Subcutaneous abdominal adipose tissue (tissue), 5 donors: ENCODE data around the gene BPGM.

ENCODE experiments used
- H3K27ac ChIP-seq: one replicate; pipeline ENCODE4 v1.7.0; 2013; ENCODE audit warnings: low read depth, mild to moderate bottlenecking, inconsistent platforms, low read length, moderate library complexity
- H3K27me3 ChIP-seq, 5 donors: one replicate each; pipeline ENCODE4 v1.7.0; 2013; ENCODE audit warnings: low read length in 5 of 5, inconsistent platforms in 1 of 5; ENCODE audit not compliant: control insufficient read depth in 5 of 5, insufficient read depth in 4 of 5
- H3K36me3 ChIP-seq, 5 donors: one replicate each; pipeline ENCODE4 v1.7.0; 2013; ENCODE audit warnings: low read length in 5 of 5; ENCODE audit not compliant: control insufficient read depth in 5 of 5, insufficient read depth in 5 of 5
- H3K4me1 ChIP-seq, 5 donors: one replicate each; pipeline ENCODE4 v1.7.0; 2013; ENCODE audit warnings: low read length in 5 of 5, mild to moderate bottlenecking in 3 of 5, moderate library complexity in 1 of 5; ENCODE audit not compliant: control insufficient read depth in 5 of 5, insufficient read depth in 5 of 5
- H3K4me3 ChIP-seq, 5 donors: one replicate each; pipeline ENCODE4 v1.7.0; 2013; ENCODE audit warnings: low read length in 5 of 5, low read depth in 1 of 5
- H3K9ac ChIP-seq, 5 donors: one replicate each; pipeline ENCODE4 v1.7.0; 2013; ENCODE audit warnings: low read length in 5 of 5, mild to moderate bottlenecking in 4 of 5, moderate library complexity in 3 of 5
- H3K9me3 ChIP-seq, 5 donors: one replicate each; pipeline ENCODE4 v1.7.0; 2013; ENCODE audit warnings: low read length in 5 of 5; ENCODE audit not compliant: control insufficient read depth in 5 of 5
- donor health status: healthy.
- donor health status: healthy.
- donor health status: healthy.
- donor health status: healthy.
- donor health status: healthy.

Gene BPGM

DNA sequence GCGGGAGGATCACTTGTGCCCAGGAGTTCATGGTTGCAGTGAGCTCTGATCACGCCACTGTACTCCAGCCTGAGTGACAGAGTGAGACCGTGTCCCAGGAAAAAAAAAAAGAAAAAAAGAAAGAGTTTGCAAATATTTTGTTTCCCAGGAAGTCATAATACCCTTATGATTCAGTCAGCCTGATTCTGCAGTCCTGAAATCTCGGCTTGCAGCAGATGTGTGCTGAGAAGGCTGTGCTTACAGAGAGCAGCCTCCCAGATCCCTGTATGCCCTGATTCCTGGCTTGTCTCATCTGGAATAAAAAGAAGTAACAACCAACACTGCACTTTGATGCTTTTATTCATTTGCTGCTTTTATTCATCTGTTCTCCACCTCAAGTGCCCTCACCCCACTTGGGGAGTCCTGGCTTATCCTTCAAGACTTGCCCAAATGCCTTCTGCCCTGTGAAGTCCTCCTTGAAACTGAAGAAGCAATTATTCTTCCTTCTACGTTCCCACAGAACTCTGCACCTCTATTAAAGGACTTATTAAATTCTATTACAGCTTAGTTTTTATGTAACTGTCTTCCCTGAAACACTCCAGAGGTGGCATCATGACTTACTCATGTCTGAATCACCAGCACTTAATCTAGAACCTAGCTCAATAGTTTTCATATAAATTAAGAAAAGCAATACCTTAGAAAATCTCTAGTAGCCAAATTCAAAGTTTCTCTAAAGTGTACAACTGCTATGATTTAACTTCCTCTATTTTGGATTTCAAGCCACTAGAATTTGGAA is 27.7 kb upstream of the BPGM start:
- Histone ChIP-seq H3K36me3 (no peaks in the 10 kb centered on the region), H3K9me3 (no peaks in the 10 kb centered on the region), H3K9ac (no peak overlapping the region), H3K27me3 (peaks cover 0 to 4% (median 0%) of the 10 kb centered on the region in 5 donors), H3K27ac (no peak overlapping the region), H3K4me1 (peaks cover 0 to 6% (median 0%) of the 10 kb centered on the region in 5 donors), H3K4me3 (no peak overlapping the region)

DNA sequence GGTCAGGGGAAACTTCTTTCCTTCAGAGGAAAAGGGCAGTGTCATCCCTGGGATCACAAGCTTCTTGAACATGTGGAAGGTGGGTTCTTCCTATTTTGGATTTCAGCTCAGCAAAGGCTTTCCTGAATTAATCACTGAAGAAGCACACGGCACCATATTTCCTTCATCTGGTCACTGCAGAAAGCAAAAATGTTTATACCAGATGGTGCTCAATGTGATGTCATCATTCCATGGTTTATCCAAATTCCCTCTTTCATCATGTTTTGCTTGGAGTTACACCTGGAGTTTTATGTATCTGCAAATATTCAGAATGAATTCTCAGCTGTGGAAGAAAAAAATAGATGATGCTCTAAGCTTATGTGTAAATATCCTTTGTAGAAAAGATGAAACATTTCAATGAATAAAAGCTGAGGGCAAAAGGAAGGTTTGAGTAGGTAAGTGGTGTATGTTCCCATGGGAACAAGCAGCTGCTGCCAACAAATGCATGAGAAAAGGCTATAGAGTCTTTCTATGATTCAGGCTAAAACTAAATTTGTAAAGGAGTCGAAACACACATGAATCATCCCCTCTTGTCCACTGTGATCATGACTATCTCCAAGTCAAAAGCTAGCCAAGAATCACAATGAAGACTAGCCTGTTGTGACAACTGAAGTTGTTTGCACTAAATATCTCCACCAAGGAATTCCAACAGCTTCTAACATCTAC is 26.9 kb upstream of the BPGM start:
- H3K4me3 ChIP-seq = no peak overlapping the region
- H3K9me3 ChIP-seq = no peaks in the 10 kb centered on the region
- H3K27me3 ChIP-seq = peaks cover 0 to 4% (median 0%) of the 10 kb centered on the region in 5 donors
- H3K36me3 ChIP-seq = no peaks in the 10 kb centered on the region
- peaks cover 0 to 3% (median 0%) of the 10 kb centered on the region in 5 donors for H3K4me1 ChIP-seq
- no peak overlapping the region for H3K27ac ChIP-seq
- no peak overlapping the region for H3K9ac ChIP-seq

DNA sequence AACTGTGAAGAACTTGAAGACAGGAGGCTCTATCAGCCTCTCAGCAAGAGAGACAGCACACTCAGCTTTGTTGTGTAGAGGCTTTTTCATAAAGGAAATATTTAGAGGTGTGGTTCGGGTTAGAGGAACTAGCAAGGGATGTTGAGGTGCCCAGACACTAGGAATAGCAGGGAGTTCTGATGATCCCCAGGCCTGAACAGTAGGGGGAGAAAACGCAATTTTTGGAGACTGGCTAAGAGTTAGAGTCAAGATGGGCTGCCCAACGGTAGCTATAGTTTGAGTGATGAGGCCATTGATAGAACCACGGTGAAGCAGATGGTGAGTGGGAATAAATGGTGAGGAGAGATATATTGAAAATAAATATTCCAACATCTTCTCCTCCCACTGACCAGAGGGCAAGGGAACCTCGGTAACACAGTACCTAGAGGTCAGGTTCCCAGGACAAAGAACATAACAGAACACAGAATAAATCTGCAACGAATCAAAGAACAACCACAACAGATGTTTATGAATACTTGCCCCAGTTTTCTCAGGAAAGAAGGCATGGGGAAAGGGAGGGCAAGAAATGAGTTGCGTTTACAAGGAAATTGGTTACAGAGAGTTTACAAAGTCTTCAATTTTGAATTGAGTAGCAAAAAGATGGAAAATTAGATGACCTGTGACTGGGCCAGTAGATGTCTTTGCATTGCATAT is 24.2 kb upstream of the BPGM start:
- Histone ChIP-seq H3K4me1 (peaks cover 0 to 3% (median 0%) of the 10 kb centered on the region in 5 donors), H3K4me3 (no peak overlapping the region), H3K9ac (no peak overlapping the region), H3K9me3 (no peaks in the 10 kb centered on the region), H3K27me3 (peaks cover 0 to 3% (median 0%) of the 10 kb centered on the region in 5 donors), H3K27ac (no peak overlapping the region), H3K36me3 (no peaks in the 10 kb centered on the region)

DNA sequence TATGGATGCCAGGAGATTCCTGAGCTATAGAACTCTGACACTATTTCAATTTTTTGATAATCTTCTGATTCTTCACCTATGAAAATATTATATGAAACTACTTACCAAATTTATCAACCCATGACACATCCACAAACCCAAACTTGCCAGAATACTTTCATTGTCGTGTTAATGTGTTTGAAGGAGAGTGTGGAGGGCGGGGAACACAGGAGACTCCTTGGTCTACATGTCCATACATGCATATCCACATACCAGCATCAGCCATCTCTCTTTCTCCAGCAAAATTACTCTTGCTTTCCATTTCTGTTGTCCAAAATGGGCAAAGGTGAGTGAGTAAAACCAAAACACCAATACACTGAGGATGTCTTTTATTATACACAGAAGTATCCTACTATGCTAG is 23.5 kb upstream of the BPGM start:
- Histone ChIP-seq H3K27ac (no peak overlapping the region), H3K36me3 (no peaks in the 10 kb centered on the region)

DNA sequence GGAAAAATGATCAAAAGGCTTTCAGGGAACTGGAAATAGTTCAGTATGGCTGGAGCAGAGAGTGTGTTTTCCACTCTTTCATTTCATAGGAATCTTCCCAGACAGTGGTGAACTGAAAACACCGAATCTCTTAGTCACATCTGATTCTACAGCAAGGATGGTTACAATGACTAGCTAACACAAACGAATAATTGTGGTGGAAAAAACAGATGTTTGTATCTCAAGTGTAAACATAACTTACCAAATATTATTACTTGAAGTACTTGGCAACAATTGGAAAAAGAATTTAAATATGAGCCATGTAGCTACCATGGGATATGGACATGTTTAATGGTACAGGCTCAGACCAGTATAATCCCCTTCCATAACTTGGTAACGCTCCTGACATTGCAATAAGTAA is 21.1 kb upstream of the BPGM start:
- Histone ChIP-seq H3K9me3 (no peaks in the 10 kb centered on the region), H3K4me3 (no peak overlapping the region), H3K27ac (no peak overlapping the region), H3K9ac (no peak overlapping the region), H3K4me1 (no peaks in the 10 kb centered on the region), H3K27me3 (peaks cover 0 to 3% (median 0%) of the 10 kb centered on the region in 5 donors), H3K36me3 (no peaks in the 10 kb centered on the region)

More for the DNA sequence above, 23.5 kb upstream of the BPGM start:
- Histone ChIP-seq H3K27me3 (peaks cover 0 to 3% (median 0%) of the 10 kb centered on the region in 5 donors), H3K4me3 (no peak overlapping the region), H3K9ac (no peak overlapping the region), H3K4me1 (peaks cover 0 to 3% (median 0%) of the 10 kb centered on the region in 5 donors), H3K9me3 (no peaks in the 10 kb centered on the region)

DNA sequence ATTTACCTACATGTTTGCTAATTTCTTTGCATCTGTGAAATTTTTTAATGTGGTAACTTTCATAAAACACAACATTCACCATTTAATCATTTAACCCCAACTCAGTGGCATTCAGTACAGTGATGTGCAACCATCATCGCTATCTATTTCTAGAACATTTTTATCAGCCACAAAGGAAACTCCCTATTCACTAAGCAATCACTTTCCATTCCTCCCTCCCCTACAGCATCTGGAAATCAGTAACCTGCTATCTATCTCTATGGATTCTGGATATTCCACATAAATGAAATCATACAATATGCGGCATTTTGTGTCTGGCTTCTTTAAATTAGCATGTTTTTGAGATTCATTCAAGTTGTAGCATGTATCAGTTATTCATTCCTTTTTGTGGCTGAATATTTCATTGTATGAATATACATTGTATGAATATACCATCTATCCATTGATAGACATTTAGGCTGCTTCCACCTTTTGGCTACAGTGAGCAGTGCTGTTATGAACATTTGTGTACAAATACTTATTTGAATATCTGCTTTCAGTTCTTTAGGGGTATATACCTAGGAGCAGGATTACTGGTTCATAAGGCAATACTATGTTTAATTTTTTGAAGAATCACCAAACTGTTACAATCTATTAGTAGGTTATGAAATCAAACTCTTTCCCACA is 19.4 kb upstream of the BPGM start:
- Histone ChIP-seq H3K36me3 (no peaks in the 10 kb centered on the region), H3K4me1 (no peaks in the 10 kb centered on the region), H3K27me3 (peaks cover 0 to 3% (median 0%) of the 10 kb centered on the region in 5 donors), H3K9ac (no peak overlapping the region), H3K9me3 (no peaks in the 10 kb centered on the region), H3K27ac (no peak overlapping the region), H3K4me3 (no peak overlapping the region)

DNA sequence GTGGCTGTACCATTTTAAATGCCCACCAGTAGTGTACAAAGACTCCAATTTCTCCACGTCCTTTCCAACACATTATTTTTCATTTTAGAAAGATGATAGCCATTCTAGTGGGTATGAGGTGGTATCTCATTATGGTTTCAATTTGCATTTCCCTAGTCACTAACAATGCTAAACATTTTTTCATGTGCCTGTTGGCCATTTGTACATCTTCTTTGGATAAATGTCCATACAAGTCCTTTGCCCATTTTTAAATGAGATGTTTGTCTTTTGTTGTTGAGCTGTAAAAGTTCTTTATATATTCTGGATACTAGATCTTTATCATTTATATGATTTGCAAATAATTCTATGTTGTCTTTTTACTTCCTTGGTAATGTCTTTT is 18.9 kb upstream of the BPGM start:
- Histone ChIP-seq H3K27me3 (peaks cover 0 to 3% (median 0%) of the 10 kb centered on the region in 5 donors), H3K4me3 (no peak overlapping the region), H3K4me1 (no peaks in the 10 kb centered on the region), H3K27ac (no peak overlapping the region), H3K9me3 (no peaks in the 10 kb centered on the region), H3K36me3 (no peaks in the 10 kb centered on the region), H3K9ac (no peak overlapping the region)

DNA sequence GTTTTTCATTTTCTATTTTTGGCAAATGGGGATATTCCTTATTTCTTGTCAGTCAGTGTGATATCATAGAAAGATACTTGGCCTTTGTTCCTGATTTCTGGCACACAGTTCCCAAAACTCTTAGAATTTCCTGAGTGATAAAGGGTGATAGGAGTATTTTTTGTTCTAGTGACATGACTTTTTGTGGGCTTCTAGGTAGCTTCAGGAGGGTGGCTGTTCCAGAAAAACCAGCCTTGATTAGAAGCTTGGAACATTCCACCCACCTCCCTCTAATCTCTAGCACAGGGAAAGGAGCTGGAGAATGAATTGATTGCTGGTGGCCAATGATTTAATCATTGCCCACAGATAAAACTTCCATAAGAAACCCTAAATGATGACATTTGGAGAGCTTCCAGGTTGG is 17.2 kb upstream of the BPGM start:
- Histone ChIP-seq H3K9ac (no peak overlapping the region), H3K36me3 (no peaks in the 10 kb centered on the region), H3K4me1 (no peaks in the 10 kb centered on the region), H3K9me3 (no peaks in the 10 kb centered on the region), H3K27ac (no peak overlapping the region), H3K27me3 (peaks cover 0 to 3% (median 0%) of the 10 kb centered on the region in 5 donors), H3K4me3 (no peak overlapping the region)

DNA sequence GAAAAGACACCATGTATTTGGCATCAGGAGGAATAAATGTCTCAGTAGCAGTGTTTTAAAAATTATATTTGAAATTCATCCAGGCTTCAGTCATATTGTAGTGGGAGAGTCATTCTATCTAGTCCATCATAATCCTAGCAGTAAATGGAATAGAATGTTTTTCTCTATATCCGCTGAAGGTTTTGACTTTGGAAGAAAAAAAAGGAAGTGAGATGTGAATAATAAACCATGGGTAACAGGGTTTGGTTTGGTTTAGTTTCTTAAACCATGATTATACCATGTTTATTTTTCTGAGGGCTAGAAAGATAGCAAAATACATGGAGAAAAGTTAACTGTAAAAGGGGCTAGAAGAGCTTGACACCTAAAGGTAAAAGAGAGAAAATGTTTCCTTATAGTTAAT is 16.4 kb upstream of the BPGM start:
- H3K27ac ChIP-seq = no peak overlapping the region
- peaks cover 0 to 3% (median 0%) of the 10 kb centered on the region in 5 donors for H3K27me3 ChIP-seq
- no peaks in the 10 kb centered on the region for H3K9me3 ChIP-seq
- no peaks in the 10 kb centered on the region for H3K36me3 ChIP-seq
- H3K4me3 ChIP-seq = no peak overlapping the region
- no peak overlapping the region for H3K9ac ChIP-seq
- H3K4me1 ChIP-seq = no peaks in the 10 kb centered on the region
